SK-N-SH treated with all-trans-retinoic acid at 6 μM for 48 hours (cell line): ENCODE results near the gene SSTR1.

Experiments
- ARNTL ChIP-seq: fragments of 450-650 bp; formaldehyde crosslinking; IDR thresholded peaks from 2 replicates; pipeline ENCODE4 v1.5.0; 2020; ENCODE audit warnings: low read depth, mild to moderate bottlenecking, moderate library complexity, borderline replicate concordance
- CREB5 ChIP-seq: fragments of 250-450 bp; sonication (Bioruptor Pico); IDR thresholded peaks from 2 replicates; pipeline ENCODE4 v1.5.1; 2020; ENCODE audit warnings: low read depth, mild to moderate bottlenecking, moderate library complexity
- RARB ChIP-seq: fragments of 250-450 bp; sonication (Bioruptor Pico); IDR thresholded peaks from 2 replicates; pipeline ENCODE4 v1.8.0; 2021; ENCODE audit warnings: mild to moderate bottlenecking, moderate library complexity
- ZNF70 ChIP-seq: fragments of 450-650 bp; formaldehyde crosslinking; IDR thresholded peaks from 2 replicates; pipeline ENCODE4 v1.5.0; 2020; ENCODE audit warnings: mild to moderate bottlenecking, moderate library complexity

- no peak for TF ChIP-seq RARB (CRISPR knock-in tag)
- no peak for TF ChIP-seq ZNF70 (CRISPR knock-in tag)
- TF ChIP-seq CREB5 (CRISPR knock-in tag) = no peak
- TF ChIP-seq ARNTL (CRISPR knock-in tag) = no peak
These were observed 17.6 kb upstream of the SSTR1 start for GRCh38 chr14:38189930-38190726.
